Measurements from ENCODE around the gene BSN. TPM values are rescaled to one million over a fixed set of nuclear protein-coding genes. Genes with fewer than 3 reads are reported as not detected.

BSN gene
- total RNA-seq, 2 experiments from 2014 or later, result 0.09 TPM

- POLR2A ChIA-PET, result interaction anchor here (1.3 to 4.6 kb wide), 2 partner anchors 24 to 135 kb away, joined by 3 to 37 read pairs; no protein-coding TSS in a partner anchor
- no peak for TF ChIP-seq CTCF (IDR thresholded peaks at IDR 0.05)
- CTCF ChIA-PET, result interaction anchor here (1.0 kb wide), 1 partner anchor 29 kb away, joined by 4 read pairs; no protein-coding TSS in a partner anchor
These were observed 120.3 kb downstream of the BSN start for GRCh38 chr3:49674497-49674983.

GRCh38 chr3:49675912-49676311 lies 121.6 kb downstream of the BSN start:
- no peak for TF ChIP-seq CTCF (IDR thresholded peaks at IDR 0.05)
- H3K4me1 Mint-ChIP-seq (ENCODE audit: low read depth), result peaks cover 36% of the 10 kb centered on the region
- H3K36me3 Mint-ChIP-seq (ENCODE audit: low read depth), result peaks cover 31% of the 10 kb centered on the region
- peak overlapping the region; percentile 59 for H3K27ac Mint-ChIP-seq
- CTCF ChIA-PET, result interaction anchor here (1.0 to 3.7 kb wide), 2 partner anchors 27 to 136 kb away, joined by 4 to 17 read pairs; no protein-coding TSS in a partner anchor
- no peaks in the 10 kb centered on the region for H3K9me3 Mint-ChIP-seq
- DNase-seq, result no peak
- POLR2A ChIA-PET, result no interaction called here
- intact Hi-C loops (cut with micrococcal nuclease), result no loop called here
- peak overlapping the region; percentile 2 for H3K4me3 Mint-ChIP-seq
- H3K27me3 Mint-ChIP-seq, result no peaks in the 10 kb centered on the region
- ATAC-seq, result no peak

More at GRCh38 chr3:49674497-49674983, 120.3 kb downstream of the BSN start:
- H3K9me3 Mint-ChIP-seq, result no peaks in the 10 kb centered on the region
- peak overlapping the region; percentile 95 for H3K4me3 Mint-ChIP-seq
- peaks cover 36% of the 10 kb centered on the region for H3K4me1 Mint-ChIP-seq (ENCODE audit: low read depth)
- intact Hi-C loops (cut with micrococcal nuclease), result no loop called here
- peak overlapping the region; percentile 98 for H3K27ac Mint-ChIP-seq
- ATAC-seq, result peak; percentile 4
- peak; percentile 52 for DNase-seq
- H3K36me3 Mint-ChIP-seq (ENCODE audit: low read depth), result peaks cover 22% of the 10 kb centered on the region
- H3K27me3 Mint-ChIP-seq, result no peaks in the 10 kb centered on the region

GRCh38 chr3:49680493-49681231 lies 126.4 kb downstream of the BSN start:
- H3K4me1 Mint-ChIP-seq (ENCODE audit: low read depth), result peaks cover 15% of the 10 kb centered on the region
- no peak for ATAC-seq
- no peaks in the 10 kb centered on the region for H3K27me3 Mint-ChIP-seq
- no peak overlapping the region for H3K27ac Mint-ChIP-seq
- CTCF ChIA-PET, result interaction anchor here (1.1 to 1.6 kb wide), 2 partner anchors 140 to 141 kb away, joined by 4 to 5 read pairs; no protein-coding TSS in a partner anchor
- no peak for TF ChIP-seq CTCF (IDR thresholded peaks at IDR 0.05)
- H3K4me3 Mint-ChIP-seq, result no peak overlapping the region
- DNase-seq, result no peak
- peaks cover 34% of the 10 kb centered on the region for H3K36me3 Mint-ChIP-seq (ENCODE audit: low read depth)
- intact Hi-C loops (cut with micrococcal nuclease), result no loop called here
- POLR2A ChIA-PET, result interaction anchor here (1.5 kb wide), 1 partner anchor 7 kb away, joined by 3 read pairs; no protein-coding TSS in a partner anchor
- H3K9me3 Mint-ChIP-seq, result no peaks in the 10 kb centered on the region

- no peaks in the 10 kb centered on the region for H3K27me3 Mint-ChIP-seq
- H3K9me3 Mint-ChIP-seq, result no peaks in the 10 kb centered on the region
- TF ChIP-seq CTCF (IDR thresholded peaks at IDR 0.05), result no peak
- H3K4me1 Mint-ChIP-seq (ENCODE audit: low read depth), result peaks cover 11% of the 10 kb centered on the region
- intact Hi-C loops (cut with micrococcal nuclease), result no loop called here
- ChIA-PET CTCF (interaction anchor here (1.1 kb wide), 1 partner anchor 142 kb away, joined by 4 read pairs; no protein-coding TSS in a partner anchor), POLR2A (interaction anchor here (1.5 kb wide), 1 partner anchor 8 kb away, joined by 3 read pairs; no protein-coding TSS in a partner anchor)
- no peak overlapping the region for H3K4me3 Mint-ChIP-seq
- ATAC-seq, result no peak
- peaks cover 30% of the 10 kb centered on the region for H3K36me3 Mint-ChIP-seq (ENCODE audit: low read depth)
- no peak for DNase-seq
- H3K27ac Mint-ChIP-seq, result no peak overlapping the region
These were observed 126.9 kb downstream of the BSN start for GRCh38 chr3:49681232-49681522.

- no peak for ATAC-seq
- peaks cover 29% of the 10 kb centered on the region for H3K36me3 Mint-ChIP-seq (ENCODE audit: low read depth)
- ChIA-PET POLR2A (interaction anchor here (1.5 kb wide), 1 partner anchor 8 kb away, joined by 3 read pairs; no protein-coding TSS in a partner anchor), CTCF (interaction anchor here (1.1 kb wide), 1 partner anchor 142 kb away, joined by 4 read pairs; no protein-coding TSS in a partner anchor)
- DNase-seq, result no peak
- H3K4me1 Mint-ChIP-seq (ENCODE audit: low read depth), result peaks cover 9% of the 10 kb centered on the region
- intact Hi-C loops (cut with micrococcal nuclease), result no loop called here
- H3K9me3 Mint-ChIP-seq, result no peaks in the 10 kb centered on the region
- H3K27ac Mint-ChIP-seq, result no peak overlapping the region
- no peaks in the 10 kb centered on the region for H3K27me3 Mint-ChIP-seq
- H3K4me3 Mint-ChIP-seq, result no peak overlapping the region
- TF ChIP-seq CTCF (IDR thresholded peaks at IDR 0.05), result no peak
These were observed 127.3 kb downstream of the BSN start for GRCh38 chr3:49681543-49681942.

Data from activated CD8-positive, alpha-beta T cell treated with anti-CD3 and anti-CD28 coated beads for 36 hours (primary cell).